ENCODE results near the gene CD58.

CD58 gene

GRCh38 chr1:116544588-116545358 lies 26.1 kb downstream of the CD58 start:
- DNase-seq (ENCODE audit: low read depth in 4 of 4, low spot score in 1 of 4): no peak

- DNase-seq (ENCODE audit: low read depth in 4 of 4, low spot score in 1 of 4): no peak
Measured at GRCh38 chr1:116540088-116540487, 30.7 kb downstream of the CD58 start.

GRCh38 chr1:116538544-116538943 lies 32.3 kb downstream of the CD58 start:
- no peak for DNase-seq (ENCODE audit: low read depth in 4 of 4, low spot score in 1 of 4)

GRCh38 chr1:116537898-116538297 lies 32.9 kb downstream of the CD58 start:
- no peak for DNase-seq (ENCODE audit: low read depth in 4 of 4, low spot score in 1 of 4)

GRCh38 chr1:116537040-116537831 lies 33.6 kb downstream of the CD58 start:
- DNase-seq (ENCODE audit: low read depth in 4 of 4, low spot score in 1 of 4): no peak

GRCh38 chr1:116534014-116534739 lies 36.6 kb downstream of the CD58 start:
- no peak for DNase-seq (ENCODE audit: low read depth in 4 of 4, low spot score in 1 of 4)

- DNase-seq (ENCODE audit: low read depth in 4 of 4, low spot score in 1 of 4): no peak
Measured at GRCh38 chr1:116533429-116533820, 37.4 kb downstream of the CD58 start.

- DNase-seq (ENCODE audit: low read depth in 4 of 4, low spot score in 1 of 4): no peak
Measured at GRCh38 chr1:116532671-116533428, 38.0 kb downstream of the CD58 start.

GRCh38 chr1:116531917-116532316 lies 38.9 kb downstream of the CD58 start:
- DNase-seq (ENCODE audit: low read depth in 4 of 4, low spot score in 1 of 4): no peak

- DNase-seq (ENCODE audit: low read depth in 4 of 4, low spot score in 1 of 4): no peak
Measured at GRCh38 chr1:116529681-116530080, 41.1 kb downstream of the CD58 start.

GRCh38 chr1:116529199-116529631 lies 41.6 kb downstream of the CD58 start:
- DNase-seq (ENCODE audit: low read depth in 4 of 4, low spot score in 1 of 4): no peak

- no peak for DNase-seq (ENCODE audit: low read depth in 4 of 4, low spot score in 1 of 4)
Measured at GRCh38 chr1:116528329-116529083, 42.3 kb downstream of the CD58 start.

- no peak for DNase-seq (ENCODE audit: low read depth in 4 of 4, low spot score in 1 of 4)
Measured at GRCh38 chr1:116525440-116525839, 45.4 kb downstream of the CD58 start.

- DNase-seq (ENCODE audit: low read depth in 4 of 4, low spot score in 1 of 4): no peak
Measured at GRCh38 chr1:116521186-116521585, 49.6 kb downstream of the CD58 start.

- DNase-seq (ENCODE audit: low read depth in 4 of 4, low spot score in 1 of 4): no peak
Measured at GRCh38 chr1:116518400-116518799, 52.4 kb downstream of the CD58 start.

- DNase-seq (ENCODE audit: low read depth in 4 of 4, low spot score in 1 of 4): no peak
Measured at GRCh38 chr1:116516631-116517030, 54.2 kb downstream of the CD58 start.

- no peak for DNase-seq (ENCODE audit: low read depth in 4 of 4, low spot score in 1 of 4)
Measured at GRCh38 chr1:116515702-116516101, 55.1 kb downstream of the CD58 start.

GRCh38 chr1:116514708-116515525 lies 55.9 kb downstream of the CD58 start:
- peak in 1 of 4 experiments; percentile 44 for DNase-seq (ENCODE audit: low read depth in 4 of 4, low spot score in 1 of 4)

GRCh38 chr1:116513956-116514355 lies 56.9 kb downstream of the CD58 start:
- no peak for DNase-seq (ENCODE audit: low read depth in 4 of 4, low spot score in 1 of 4)

Measured in stimulated activated CD4-positive, alpha-beta T cell treated with anti-CD3 and anti-CD28 coated beads, Interleukin-1b, Interleukin-23, amount 100 ng/mL, for 24 hours (primary cell).